GM19324 (cell line): ENCODE data around the gene SUN2.

Source experiments
- ATAC-seq: cut with Tn5 transposase; IDR thresholded peaks from one replicate; pipeline ENCODE4 v1.9.1; 2021; ENCODE audit warnings: mild to moderate bottlenecking, moderate library complexity; ENCODE audit not compliant: unreplicated experiment, low FRiP score

SUN2 gene

DNA sequence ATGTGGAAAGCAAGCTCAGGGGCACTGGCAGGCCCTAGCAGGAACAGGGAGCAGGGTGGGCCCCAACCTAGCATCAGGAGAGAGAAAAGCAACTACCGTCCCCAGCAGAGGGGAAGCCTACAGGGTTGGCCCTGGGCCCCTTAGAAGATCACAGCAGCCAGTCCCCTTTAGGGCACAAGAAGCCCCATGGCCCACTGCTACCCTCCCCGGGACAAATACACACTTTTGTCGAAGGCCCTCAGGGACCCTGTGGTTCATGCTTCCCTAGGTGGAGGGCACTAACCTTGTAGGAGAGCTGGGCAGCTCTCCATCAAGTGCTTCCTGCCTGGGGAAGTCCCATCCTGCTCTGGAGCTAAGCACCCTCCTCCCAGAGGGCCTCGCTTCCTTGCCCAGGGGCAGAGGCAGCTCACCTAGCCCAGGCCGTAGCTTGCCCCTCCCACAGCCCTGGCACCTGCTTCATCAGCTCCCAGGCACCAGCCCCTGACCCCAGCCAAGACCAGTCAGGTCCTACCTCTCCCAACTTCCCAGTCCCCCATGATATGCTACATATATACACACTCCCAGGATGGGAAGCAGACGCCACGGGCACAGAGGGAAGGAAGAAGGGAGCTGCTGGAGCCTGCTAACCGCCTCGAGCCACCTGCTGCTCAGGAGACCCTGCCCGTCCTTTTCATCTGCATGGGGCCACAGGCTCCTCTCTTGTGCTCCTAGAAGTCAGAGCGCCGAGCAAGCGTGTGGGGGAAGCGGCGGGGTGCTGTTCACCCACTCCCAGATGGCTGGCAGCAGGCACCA is 20.1 kb downstream of the SUN2 start:
- no peak for ATAC-seq

DNA sequence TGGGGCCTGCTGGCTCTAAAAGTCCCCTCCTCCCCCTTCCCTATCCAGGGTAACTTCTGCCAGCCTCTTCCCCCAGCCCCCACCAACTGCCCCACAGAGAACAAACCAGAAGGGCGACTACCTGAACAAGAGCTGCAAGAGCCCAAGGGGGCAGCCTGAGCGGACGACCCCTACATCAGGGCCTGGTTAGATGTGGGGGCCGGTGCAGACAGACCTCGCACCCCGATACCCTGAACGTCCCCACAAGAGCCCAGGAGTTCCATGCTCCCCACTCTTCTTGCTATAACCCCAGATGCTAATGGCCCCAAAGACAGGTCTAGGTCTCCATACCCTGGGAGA is 20.7 kb downstream of the SUN2 start:
- no peak for ATAC-seq

DNA sequence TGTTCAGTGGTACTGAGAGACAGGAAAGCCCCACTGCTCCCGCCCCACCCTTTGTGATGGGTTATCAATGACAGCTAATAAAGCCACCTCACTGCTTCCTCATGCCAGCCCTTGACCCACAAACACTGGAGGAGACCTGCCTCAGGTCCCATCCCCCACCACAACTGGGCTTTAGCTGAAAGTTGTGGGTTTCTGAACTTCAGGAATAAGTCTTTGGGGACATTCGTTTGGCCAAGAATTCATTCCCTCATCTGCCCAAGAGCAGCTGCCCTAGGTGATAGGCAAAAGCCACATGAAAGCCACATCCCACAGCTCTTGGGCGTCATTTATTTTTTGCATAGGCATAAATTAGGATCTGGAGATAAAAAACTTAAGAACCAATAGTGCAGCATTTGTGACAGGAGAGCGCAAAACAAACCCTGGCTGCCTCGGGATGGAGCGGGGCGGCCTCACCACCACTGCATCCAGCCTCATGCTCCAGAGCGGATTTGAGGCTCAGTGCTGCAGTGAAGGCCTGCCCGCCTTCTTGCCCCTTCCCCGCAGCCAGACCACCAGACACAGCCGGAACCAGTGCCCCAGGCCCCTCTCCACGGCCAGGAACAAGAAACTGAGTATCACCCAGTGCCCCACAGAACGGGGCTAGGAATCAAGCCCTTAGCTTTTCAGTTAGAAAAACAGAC is 21.2 kb downstream of the SUN2 start:
- ATAC-seq, result no peak

DNA sequence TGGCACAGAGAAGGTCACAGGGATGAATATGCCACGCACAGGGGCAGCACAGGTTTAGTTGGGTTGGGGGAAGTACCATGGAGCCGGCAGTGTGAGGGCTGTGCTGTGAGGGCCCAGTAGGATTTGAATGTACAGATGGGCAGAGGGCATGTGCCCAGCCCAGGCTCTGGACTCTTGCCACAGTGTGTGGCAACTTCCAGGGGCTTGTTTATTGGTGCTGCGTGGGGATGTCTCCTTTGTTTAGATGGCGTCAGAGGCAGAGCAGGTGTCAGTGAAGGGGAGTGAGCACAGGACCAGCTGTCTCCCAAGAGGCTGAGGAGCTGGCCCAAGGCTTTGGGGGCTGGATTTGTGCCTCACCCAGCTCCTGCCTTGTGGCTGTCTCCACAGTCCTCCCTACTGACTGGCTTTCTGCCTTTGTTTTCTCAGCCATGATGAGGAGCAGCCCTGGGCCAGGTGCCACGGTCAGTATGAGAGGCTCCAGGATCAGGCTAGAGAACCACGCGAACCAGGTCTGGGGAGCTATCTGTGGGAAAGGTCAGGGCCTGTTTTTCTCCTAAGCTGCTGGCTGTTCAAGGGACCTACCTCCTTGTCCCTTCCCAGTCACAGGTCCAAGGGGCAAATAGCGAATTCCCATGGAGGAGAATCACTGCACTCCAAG is 21.9 kb downstream of the SUN2 start:
- ATAC-seq, result no peak

DNA sequence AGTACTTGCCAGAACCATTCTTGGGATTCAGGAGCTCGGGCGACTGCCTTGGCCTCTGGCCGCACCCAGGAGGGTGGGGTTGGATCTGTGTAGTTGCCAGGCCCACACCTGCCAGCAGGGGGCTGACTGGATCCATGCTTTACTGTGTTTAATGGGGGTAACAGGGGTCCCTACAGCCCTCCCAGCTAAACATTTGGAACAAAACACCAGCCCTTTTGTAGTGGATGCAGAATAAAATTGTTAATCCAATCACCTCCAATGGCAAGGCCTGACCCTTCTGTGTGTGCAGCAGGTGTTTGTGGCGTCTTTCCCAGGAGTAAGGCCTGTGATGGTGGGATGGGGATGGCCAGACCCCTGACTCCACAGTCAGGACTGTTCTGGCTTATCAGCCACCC is 22.5 kb downstream of the SUN2 start:
- no peak for ATAC-seq

DNA sequence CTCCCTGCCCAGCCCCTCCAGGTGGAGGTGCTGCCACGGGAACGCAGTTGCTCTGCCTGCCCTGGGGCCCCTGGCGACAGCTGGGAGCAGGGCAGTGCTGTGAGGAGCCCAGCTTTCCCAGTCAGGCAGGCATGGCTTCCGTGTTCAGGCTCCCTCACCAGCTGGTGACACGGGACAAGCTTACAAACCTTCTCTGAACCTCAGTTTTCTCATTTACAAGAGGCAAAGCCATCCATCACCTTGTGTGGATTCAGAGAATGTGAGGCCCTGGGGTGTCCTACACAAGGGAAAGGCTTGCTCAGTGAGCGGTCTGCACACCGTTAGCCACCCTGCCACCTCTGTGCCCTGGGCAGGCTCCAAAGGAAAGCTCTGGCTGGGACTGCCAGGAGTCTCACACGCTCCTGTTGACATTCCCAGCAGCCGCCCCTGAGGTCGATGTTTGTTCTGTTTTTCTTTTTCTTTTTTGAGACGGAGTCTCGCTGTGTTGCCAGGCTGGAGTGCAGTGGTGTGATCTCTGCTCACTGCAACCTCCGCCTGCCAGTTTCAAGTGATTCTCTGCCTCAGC is 23.5 kb downstream of the SUN2 start:
- no peak for ATAC-seq

DNA sequence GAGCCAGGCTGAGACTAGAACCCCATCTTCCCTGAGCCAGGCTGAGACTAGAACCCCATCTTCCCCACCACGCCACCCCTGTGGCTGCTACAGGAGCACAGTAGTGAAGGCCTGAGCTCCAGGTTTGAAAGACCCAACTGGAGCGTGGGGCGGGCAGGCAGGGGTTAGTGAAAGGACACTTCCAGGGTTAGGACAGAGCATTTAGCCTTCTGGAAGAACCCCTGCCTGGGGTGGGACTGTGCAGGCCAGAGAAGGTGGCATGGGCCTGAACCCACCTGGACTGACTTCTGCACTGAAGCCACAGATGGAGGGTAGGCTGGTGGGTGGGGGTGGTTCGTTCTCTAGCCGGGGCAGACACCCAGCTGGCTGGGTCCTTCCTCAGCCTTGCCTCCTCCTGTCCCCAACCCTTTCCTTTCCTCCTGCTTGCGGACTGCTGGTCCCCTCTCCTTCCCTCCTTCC is 24.1 kb downstream of the SUN2 start:
- no peak for ATAC-seq

DNA sequence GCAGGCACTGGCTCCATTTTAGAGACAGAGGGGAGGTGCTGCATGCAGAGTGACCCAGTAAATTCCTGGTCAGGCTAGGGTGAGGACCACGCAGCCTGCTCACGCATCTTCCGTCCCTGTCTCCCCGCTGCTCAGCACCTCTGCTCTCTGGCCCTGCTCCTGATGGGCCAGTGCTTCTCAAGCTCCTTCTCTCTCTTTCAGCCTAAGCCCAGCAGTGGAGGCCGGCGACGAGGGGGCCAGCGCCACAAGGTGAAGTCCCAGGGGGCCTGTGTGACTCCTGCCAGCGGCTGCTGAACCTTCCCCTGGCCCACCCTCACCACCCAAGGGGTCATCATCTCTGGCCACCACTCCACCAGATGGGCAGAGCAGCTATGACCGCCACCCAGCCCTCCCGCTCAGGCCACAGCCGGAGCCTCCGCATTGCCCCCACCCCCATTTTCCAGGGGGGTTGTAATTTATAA is 25.4 kb downstream of the SUN2 start:
- ATAC-seq, result no peak

DNA sequence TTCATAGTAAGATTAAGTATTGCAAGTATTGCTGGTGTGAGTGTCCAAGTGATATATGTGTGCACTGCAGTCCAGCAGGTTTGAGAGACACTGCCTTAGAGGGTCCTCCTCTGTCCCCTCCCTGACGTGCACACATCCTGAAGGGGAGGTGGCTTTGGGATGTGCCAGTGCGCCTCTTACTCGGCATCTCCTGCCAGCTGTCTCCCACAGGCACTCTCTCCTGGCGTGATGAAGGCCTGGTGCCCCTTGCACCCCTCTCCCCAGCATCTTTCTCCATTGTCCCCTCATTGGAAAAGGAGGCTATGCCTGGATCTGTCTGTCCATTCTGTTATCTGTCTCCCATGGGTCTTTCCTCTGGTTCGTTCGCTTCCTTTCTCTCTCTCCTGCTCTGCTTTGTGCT is 25.9 kb downstream of the SUN2 start:
- ATAC-seq, result no peak

DNA sequence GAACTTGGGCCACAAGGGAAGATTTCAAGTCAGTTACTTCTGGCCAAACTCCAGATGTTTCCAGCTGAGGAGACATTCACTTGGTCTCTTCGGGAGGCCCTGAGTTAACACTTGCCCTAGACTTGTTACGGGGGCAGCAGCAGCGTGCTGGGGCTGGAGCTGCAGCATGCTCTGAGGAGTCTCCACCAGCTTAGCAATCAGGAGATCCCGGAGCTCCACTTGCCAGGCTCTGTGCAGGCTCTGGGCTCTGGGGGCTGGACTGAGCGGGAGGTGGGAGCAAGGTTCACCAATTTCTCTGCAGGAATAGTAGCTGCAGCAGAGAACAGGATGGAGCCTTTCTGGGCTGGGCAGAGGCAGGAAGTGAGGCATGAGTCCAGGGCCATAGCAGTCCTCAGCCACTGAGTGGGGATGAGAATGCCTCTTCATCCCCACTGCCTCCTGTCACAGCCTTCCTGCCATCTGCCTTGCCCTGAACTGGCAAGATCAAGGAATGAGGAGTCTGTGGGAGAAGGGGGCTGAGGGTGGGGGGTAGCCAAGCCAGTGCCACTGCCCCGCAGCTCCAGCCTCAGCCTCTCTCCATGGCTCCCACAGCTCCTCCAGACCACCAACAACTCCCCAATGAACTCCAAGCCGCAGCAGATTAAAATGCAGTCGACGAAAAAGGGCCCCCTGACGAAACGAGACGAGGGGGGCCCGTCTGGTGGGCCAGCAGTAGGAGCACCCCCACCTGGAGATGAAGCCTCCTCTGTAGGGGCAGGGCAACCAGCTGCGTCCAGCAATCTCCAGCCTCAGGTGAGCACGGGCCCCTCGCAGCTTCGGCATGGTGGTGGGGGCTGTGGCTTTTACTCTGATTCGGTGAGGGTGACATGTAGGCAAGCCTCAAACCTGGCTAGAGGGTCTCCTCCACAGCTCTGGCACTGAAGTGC is 26.7 kb downstream of the SUN2 start:
- ATAC-seq, result no peak

DNA sequence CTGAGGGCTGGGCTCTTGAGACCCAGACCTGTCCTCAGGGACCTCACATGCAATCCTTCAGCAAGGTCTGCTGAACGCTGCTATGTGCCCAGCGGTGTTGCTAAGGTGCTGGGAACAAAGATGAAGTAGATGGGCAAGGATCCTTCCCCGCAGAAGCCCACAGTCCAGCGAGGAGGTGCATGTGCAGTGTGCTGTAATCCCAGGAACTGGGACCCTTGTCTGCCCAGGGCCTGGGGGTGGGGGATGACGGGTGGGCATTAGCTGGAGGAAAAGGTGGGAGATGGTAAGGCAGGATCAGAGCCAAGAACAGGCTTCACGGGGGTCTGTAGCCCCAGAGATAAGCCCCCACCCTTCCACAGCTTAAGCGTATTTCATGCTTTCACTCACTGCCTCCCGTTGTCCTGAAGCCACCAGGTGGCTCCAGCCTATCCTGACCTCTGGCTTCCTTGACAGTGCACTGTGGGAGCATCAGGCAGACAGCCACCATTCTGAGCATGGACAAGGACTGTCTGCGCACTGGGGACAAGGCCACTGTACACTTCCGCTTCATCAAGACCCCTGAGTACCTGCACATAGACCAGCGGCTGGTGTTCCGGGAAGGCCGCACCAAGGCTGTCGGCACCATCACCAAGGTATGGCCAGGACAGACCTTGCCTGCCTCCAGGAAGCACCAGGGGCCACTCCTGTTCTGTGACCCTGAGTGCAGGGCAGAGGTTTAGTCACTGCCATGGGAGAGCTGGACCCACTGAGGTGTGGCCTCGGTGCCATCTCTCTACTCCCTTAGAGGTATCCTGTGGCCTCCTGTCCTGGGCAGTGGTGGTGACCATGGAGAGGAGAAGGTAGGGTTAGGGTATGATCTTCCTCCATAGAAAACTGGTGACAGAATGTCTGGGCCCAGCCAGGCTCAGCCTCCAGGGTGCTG is 28.0 kb downstream of the SUN2 start:
- no peak for ATAC-seq

DNA sequence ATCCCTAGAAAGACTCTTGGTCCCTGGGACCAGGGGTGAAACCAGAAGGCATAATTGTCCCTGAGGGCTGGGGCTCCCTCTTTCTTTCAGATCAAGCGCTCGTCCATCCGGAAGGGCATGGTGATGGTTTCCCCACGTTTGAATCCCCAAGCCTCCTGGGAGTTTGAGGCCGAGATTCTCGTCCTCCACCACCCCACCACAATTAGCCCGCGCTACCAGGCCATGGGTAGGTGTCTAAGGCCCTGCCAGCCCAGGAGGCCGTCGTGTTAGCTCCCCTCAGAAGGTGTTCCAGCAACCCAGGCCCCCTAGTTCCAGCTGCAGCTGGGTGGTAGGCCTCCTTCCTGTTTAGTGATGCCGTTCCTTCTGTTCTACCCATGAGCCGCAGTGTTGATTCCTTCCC is 28.7 kb downstream of the SUN2 start:
- no peak for ATAC-seq

DNA sequence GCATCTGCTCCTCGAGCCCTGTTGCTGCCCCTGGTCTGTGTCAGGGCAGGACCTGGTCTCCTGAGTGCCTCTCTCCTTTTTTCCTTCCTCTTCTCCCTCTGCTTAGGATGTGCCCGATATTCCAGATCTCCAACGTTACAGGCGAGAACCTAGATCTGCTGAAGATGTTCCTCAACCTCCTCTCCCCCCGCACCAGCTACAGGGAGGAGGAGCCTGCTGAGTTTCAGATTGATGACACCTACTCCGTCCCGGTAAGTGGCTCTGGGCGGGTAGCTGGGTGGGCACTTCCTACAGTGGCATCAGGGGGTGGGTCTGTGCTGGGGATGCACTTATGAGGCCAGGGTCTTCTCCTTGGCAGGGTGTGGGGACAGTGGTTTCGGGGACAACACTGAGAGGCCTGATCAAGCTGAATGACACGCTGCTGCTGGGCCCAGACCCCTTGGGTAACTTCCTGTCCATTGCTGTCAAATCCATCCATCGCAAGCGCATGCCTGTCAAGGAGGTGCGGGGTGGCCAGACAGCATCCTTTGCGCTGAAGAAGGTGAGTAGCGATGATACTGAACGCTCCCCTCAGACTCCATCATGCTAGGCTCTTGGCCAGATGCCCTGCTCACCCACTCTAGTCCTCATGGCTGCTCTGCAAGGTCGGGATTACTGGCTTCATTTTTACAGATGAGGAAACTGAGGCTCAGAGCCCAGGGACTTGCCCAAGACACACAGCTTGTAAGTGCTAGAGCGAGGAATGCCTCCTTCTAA is 29.7 kb downstream of the SUN2 start:
- ATAC-seq, result no peak

DNA sequence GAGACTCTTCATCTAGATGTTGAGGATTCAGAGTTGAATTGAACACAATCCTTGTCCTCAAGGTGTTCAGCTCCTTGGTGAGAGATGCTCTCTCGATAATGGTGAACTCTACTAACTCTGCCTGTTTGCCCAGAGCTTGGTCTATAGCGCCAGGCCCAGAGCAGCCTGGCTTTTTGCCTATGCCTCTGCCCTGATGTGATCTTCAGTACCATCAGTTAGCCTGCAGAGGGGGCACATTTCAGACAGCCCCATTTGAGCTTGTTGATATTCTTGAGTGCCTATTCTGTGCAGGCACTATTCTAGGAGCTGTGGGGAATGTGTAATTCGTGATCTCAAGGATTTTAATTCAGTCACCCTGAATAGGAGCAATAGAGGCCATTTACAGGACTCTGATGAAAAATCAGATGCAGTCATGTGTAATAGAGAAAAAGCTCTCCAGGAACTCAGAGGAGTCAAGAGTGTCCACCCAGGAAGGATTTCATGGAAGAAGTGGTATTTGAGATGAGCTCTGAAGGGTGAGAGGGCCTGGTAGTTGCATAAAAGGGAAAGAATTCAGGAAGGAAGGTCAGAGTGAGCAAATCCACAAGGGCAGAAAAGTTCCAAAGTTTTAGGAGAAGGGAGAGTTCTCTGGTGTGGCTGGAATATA is 30.7 kb downstream of the SUN2 start:
- no peak for ATAC-seq

DNA sequence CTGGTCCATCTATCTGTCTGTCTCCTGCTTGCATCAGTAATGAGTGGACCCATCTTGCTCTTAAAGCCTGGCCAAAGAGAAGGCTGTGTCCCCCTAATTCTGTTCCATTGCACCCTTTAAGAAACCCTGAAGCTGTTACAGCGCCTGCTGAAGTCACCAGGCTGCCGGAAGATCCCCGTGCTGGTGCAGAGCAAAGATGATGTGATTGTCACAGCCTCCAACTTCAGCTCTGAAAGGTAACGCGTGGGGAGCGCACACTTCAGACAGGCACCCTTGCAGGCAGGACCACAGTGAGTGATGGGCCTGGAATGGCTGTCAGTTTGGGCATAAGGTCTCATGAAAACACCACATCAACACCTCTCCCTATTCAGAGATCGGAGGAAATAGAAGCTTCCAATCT is 31.6 kb downstream of the SUN2 start:
- ATAC-seq, result no peak

DNA sequence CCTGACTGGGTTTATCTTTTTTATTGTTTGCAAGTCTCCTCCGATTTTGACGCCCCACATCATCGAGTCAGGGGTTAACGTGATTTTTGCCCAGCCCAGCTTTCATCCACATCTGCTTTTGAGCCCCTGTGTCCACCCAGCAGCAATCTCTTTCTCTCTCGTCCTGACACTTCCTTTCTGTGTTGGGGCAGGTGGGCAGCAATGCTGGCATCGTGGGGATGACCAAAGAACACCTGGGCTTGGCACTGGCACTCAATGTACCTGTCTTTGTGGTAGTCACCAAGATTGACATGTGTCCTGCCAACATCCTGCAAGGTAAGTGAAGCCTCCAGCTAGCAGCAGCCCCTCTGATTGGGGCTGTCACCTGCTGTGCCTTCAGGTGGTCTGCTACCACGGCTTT is 34.2 kb downstream of the SUN2 start:
- ATAC-seq, result no peak

DNA sequence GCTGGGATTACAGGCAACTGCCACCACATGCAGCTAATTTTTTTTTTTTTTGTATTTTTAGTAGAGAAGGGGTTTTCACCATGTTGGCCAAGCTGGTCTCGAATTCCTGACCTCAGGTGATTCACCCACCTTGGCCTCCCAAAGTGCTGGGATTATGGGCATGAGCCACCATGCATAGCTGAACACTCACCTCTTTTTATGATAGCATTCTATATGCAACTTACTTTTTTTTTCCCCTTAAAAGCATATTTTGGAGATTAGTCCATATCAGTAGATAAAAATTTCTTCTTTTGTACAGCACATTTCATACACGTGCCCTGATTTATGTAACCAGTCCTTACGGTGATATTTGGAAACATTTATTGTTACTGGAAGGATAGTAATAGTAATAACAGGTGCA is 35.4 kb downstream of the SUN2 start:
- no peak for ATAC-seq

DNA sequence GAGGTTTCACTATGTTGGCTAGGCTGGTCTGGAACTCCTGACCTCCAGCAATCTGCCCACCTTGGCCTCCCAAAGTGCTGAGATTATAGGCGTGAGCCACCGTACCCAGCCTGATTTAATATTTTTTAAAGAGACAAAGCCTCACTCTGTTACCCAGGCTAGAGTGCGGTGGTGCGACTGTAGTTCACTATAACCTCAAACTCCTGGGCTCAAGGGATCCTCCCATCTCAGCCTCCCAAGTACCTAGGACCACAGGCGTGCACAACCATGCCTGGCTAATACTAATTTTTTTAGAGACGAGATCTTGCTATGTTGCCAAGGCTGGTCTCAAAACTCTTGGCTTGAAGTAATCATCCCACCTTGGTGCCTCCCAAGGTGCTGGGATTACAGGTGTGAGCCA is 36.6 kb downstream of the SUN2 start:
- ATAC-seq, result no peak
